Activated T-helper 1 cell treated with Interleukin-2 at 50 U/mL for 16 hours (primary cell): Measurements from ENCODE around the gene CLMN.
"Not testable (repeated sequence)": the region's sequence is repeated elsewhere in the genome, so short reads cannot be mapped to it uniquely, and the experiment has no call there.

Experiments used
- DNase-seq: peaks from one replicate; pipeline ENCODE4 v3.0.0-alpha.2; 2020; ENCODE audit warnings: low read depth

Gene CLMN

DNA sequence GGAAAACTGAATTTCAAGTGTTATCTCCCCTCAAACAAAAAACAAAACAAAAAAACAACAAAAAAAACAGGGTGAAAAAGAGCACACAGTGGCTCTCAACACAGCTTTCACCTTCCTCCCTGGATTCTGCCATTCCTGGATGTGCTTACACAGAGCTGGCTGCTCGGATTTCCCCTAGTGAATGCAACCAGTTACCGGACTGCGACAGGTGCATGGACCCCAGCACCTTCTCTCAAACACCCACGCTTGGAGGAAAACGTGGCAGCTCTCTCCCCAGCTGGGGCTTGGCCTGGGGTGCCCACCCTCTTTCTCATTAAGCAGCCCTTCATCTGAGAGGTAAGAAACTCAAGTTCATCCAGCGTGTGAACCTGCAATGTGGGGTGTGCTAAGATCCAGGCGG is 128.9 kb downstream of the CLMN start:
- no peak for DNase-seq

DNA sequence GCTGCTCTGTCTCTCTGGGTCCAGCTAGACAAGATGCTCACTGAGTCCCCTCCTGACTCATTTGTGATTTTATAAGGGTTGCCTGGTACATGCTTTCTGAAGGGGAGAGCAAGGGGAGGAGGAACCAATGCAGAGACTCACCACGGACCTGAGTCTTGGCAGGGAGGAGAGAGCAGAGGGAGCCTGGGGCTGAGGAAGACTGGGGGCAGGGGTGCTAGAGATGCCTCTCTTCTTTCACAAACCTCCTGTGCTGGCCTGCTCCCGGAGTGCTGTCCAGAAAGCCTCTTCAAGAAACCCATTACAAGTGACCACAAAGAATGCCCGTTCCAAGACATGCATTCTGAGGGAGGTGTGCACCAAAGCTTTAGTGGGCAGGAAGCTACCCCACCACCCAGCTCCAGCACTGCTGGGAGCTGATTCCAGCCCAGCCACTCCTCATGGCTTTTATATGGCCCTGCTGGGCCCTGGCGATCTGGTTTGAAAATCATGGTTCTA is 129.3 kb downstream of the CLMN start:
- no peak for DNase-seq

DNA sequence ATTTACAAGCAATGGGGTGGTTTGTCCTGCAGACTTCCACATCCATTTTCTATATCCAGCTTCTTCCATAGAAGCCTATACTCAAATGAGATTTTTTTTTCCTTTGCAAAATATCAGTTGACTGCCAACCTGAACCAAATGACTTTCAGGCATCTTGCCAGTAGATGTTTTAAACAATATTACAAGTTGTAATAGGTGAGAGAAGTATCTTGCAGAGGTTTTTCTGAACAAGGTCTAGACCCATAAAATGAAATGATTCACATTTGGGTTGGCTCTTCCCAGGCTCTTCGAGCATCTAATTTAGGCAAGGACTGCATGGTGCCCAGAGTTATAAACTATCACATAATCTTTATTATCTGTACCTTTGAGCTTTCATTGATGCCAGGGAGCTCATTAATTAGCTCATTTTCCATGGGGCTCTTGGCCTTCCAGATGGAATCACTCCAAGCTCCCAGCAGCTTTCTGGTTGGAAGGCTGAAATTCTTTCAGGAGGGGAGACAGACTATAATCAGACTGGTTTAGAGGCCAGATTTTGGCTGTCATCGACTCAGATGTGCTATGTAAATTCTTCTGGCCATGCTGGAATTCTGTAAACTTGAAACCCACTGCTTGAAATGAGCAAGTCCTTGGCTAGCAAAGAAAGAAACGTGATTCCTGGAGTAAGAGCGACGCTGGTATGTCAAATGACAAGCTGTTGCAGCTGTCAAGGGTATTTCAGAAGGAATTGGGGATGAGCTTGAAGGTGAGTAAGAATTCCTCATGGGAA is 130.2 kb downstream of the CLMN start:
- no peak for DNase-seq

DNA sequence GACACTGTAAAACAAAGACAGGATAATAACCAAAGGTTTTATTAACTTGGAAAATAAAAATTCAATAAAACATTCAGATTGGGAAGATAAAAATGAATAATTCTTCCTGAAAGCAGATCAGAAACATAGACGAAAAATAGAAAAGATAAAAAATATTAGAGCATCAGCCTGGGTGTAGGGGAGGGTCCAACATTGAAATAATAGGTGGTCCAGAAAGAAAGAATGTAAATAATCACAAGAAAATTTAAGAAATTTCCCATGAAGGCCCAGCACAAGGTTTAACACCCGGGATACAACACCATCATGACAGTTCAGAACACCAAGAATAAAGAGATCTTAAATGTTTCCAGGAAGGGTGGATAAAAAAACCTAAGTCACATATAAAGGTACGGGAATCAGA is 131.3 kb downstream of the CLMN start:
- no peak for DNase-seq

DNA sequence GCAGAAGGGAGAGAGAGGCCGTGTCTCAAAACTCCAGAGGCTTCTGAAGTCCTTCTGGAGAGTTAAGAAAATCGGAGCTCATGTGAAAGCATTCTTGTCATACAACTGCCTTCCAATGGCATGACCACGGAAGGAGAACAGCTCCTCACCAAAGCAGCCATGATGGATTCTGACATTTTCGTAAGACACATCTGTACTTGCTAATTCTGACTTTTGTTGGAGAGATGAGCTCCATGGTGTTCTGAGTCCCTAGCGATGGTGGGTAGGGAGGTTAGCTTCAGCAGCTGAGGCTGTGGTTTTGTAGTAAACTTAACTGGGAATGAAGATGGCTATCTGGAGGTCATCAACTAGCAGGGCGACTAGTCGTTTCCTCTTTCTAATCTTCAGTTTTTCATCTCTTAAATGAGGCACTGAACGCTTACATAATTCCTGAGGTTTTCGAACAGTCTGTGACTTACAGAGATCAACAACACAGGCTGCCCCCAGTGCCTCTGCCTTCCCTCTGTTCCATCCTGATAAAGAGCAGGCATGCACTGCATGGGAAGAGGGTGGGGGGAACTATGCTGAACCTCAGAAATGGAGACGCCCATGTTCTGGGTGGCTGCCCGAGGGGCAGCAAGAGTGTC is 133.8 kb downstream of the CLMN start:
- no peak for DNase-seq

DNA sequence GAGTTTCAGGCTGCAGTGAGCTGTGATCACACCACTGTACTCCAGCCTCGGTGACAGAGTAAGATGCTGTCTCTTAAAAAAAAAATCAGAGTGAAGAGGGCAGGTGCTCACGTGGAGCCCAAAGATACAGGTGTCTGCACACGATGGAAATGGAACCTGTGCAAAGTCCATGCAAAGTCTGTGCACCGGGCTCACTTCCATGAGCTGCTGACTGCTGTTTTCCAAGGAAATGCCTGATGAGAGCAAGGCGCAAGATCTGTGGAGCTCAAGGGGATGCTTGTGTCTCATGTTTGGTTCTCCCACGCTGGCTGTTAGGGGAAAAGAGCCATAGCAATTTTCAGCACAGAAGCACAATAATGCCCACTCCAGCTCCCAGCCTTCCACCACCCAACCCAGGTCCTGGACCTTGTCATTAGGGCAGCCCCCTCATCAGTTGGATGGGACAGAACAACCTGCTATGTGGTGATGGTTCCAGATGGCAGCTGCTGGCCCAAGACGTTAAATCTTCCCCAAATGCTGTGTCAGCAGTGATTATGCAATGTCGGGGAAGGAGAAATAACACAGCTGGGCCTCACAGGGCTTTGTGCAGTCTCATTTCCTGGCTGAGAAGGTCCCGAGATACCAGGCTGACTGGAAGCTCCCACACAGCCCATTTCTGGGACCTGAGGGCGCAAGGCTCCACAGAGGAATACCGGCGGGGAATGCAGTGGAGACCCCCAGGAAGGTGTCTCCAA is 134.5 kb downstream of the CLMN start:
- no peak for DNase-seq

DNA sequence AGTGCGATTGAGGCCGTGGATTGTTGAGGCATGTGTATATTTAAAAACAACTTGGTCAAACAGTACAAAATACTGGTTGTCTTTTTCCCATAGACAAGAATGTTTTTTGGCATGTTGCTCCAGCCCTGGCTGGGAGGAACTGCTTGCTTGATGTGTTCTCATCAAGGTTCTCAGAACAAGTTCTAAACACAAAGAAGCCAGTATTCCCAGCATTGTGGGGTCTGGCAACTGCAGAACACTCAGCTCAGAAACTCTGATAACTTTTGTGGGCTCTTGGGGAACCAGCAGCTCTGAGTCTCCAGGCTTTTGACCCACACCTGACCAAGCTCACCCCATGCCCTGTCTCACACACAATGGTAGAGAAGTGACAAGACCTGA is 135.3 kb downstream of the CLMN start:
- no peak for DNase-seq

DNA sequence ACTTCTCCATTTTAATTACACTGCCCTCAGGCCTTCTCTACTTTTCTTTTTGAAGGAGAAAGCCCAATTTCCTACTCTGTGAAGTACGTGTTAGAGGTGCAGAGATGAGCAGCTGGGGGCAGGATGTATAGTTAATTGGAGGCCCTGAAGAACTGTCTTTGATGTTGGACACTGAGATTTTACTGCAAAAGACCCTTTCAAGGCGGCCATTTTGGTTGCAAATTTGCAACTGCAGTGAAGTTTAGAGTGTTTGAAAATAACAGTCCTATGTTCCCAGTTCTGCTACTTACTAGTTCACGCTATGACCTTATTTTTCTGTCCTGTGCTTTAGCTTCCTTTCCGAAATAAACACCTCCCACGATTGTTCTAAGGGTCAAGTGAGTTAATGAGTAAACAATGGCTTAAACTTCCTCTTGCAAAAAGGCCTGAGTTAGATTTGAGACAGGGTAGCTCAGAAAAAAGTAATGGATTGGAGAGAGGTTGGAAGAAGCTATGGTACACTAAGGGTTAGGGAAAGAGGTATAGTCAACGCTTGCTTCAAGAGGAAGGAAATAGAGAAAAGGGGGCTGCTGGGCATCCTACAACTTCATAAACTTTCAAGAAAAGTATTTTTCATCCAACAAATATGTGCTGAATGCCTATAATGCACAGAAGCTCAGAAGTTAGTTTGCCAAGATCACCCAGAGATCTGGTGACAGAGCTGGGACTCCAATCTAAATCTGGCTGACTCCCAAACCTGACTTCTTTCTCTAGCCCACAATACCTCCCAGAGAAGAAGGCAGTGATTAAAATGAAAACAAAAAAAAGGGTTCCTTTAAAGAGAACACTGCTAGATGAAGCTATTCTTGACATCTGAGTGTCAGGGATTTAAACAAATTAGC is 135.9 kb downstream of the CLMN start:
- no peak for DNase-seq

DNA sequence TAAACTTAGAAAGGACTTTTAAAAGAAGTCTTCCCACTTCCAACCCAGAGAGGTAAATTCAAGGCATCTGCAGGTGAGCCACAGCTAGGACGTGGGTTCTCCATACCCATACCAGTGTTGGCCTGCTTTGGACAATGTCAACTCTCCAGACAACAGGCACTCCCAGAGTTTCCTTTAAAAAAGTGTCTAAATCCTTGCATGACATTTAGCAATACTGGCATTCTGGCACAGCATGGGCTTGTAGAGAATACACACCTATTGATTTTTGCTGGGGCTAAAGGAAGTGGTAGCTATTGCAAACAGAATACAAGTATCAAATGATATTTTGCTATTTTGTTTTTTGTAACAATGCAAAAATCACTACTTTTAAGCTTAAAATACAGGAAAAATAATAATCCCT is 136.6 kb downstream of the CLMN start:
- DNase-seq: no peak

DNA sequence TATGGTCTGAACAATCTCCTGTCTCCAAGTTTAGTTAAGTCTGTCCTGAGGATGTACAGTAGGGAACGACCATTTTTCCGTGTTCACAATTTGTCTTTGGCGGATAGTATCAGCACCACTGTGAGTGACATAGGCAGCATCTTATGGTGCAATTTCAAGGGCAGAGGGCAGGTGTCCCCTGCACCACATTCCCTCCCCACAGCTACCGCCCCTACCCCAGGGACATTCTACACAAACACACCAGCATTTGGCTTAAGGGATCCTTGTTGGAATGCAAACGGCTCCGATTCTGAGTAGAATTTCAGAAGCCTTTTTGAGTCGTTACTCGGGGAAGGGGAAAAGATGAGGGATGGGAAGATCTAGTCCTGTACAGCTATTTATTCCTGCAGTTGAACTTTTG is 137.3 kb downstream of the CLMN start:
- no peak for DNase-seq

DNA sequence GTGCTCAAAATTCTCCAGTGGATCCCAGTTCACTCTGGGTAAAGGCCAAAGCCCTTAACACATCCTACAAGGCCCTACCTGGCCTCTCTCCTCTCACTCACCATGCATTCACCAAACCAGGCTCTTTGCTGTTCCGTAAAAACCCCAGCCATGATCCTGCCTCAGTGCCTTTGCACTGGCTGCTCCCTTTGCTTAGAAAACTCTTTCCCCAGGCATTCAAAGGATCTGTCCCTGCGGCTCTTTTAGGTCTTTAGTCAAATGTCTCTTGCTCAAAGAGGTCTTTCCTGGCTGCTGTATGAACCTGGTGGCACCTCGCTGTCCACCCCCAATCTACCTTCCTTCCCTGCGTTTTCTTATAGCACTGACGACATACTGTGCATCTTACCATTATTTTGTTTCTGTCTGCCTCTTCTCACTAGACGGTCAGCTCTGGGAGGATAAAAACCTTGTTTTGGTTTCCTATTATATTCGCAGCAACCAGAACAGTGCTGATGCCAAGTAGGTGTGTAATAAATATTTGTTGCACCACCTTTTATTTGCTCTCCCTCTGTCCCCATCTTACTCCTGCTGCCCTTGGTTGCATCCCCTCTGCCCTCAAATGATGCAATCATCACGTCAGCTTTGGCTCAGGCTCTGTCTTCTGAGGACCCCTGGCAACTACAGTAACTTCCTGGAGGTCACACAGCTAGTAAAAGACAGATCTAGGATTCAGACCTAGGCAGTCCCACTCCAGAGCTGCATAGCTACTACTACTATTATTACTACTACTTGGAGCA is 138.6 kb downstream of the CLMN start:
- no peak for DNase-seq

DNA sequence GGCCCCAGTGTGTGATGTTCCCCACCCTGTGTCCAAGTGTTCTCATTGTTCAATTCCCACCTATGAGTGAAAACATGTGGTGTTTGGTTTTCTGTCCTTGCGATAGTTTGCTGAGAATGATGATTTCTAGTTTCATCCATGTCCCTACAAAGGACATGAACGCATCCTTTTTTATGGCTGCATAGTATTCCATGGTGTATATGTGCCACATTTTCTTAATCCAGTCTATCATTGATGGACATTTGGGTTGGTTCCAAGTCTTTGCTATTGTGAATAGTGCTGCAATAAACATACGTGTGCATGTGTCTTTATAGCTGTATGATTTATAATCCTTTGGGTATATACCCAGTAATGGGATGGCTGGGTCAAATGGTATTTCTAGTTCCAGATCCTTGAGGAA is 144.0 kb downstream of the CLMN start:
- DNase-seq: not testable (repeated sequence)

DNA sequence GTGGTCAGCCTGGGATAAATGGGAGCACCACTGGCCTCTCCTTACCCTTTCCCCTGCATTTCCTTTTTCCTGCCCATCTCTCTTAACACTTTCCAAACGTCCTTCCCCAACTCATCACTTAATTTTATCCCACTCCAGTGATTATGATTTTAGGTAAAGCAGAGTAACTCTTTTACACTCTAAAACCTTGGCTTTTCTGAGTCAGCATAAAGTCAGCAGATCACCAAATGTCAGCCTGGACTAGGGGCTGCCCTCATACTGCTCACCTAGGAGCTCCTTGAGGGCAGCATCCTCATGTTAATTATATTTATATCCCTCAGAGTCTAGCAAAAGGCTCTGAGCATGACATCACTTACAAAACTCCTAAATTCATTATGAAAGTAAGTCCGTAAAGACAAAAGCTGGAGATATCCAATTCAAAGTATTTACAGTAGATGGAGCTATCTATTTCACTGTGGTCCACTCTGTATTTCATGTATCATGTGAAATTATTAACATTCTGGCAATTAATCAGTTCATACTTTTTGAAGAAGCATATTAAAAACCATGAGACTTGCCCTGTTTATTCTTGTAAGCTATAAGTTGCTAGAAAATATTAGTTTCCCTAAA is 145.4 kb downstream of the CLMN start:
- DNase-seq: no peak

DNA sequence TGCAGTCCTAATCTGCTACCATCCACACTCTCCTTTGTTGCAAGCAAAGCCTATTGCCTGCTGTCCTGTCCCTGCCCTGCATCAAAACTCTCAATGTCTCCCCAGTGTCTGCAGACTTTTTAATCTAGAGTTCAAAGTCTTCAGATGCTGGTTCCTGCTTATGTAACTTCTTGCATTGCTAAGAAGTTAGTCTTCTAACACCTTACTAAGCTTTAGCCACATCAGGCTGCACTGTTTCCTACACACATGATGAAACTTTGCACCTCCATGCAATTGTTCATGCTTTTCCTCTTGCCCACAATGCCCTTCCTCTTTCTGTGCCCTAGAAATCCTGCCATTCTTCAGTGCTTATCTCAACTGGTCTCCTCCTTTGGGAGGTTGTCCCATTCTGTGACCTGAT is 146.2 kb downstream of the CLMN start:
- no peak for DNase-seq

DNA sequence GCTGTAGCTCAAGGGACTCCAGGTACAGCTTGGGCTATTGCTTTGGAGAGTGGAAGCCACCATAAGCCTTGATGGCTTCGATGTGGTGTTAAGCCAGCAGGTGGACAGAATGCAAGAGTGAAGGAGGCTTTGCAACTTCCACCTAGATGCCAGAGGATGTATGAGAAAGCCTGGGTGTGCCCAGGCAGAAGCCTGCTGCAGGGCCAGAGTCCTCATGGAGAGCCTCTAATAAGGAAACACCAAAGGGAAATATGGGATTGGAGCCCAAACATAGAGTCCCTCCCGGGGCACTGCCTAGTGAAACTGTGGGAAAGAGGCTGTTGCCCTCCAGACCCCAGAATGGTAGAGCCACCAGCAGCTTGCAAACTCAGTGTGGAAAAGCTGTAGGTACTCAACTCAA is 152.5 kb downstream of the CLMN start:
- DNase-seq: no peak

DNA sequence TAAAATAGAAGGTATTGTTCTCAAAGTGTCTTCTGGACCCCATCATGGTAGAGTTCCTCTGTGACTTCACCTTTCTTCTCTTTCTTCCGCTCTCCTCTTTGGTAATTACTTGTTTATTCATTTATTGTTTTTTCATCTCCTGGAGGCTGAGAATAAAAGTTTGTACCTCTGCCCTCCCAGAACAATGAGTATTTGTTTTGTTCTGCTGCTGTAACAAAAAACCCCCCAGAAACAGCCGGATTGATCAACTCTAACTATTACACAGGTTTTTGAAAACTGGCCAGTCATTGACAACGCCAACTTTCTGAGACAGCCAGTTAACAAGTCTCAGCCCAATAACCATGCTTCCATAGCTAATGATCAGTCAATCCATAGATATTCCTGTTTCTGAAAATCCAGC is 154.2 kb downstream of the CLMN start:
- DNase-seq: no peak

DNA sequence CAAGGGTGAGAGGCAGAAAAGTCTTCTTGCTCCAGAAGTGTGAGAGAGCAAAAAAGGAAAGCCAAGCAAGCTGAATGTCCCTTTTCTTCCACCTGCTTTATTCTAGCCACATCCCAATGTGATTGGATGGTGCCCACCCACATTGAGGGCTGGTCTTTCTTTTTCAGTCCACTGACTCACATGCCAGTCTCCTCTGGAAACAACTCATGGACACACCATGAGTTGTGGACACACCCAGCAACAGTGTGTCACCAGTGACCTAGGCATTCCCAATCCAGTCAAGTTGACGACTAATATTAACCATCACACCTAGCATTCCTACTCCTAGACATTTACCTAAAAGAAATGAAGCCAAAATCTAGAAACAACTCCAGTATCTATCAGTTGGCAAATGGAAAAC is 155.2 kb downstream of the CLMN start:
- no peak for DNase-seq

DNA sequence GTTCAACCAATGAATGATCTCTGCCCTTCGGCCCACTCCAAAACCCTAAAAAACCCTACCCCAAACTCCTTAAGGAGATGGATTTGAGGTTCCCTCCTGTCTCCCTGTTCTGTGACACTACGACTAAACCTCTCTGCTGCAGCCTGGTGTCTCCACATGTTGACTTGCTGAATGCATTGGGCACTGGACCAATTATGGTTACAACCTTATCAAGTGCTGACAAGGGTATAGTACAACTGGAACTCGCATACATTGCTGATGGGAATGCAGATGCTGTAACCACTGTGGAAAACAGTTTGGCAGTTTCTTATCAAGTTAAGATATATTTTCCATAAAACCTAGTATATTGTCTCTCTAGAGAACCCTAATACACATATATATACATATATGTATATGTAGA is 156.0 kb downstream of the CLMN start:
- DNase-seq: no peak

DNA sequence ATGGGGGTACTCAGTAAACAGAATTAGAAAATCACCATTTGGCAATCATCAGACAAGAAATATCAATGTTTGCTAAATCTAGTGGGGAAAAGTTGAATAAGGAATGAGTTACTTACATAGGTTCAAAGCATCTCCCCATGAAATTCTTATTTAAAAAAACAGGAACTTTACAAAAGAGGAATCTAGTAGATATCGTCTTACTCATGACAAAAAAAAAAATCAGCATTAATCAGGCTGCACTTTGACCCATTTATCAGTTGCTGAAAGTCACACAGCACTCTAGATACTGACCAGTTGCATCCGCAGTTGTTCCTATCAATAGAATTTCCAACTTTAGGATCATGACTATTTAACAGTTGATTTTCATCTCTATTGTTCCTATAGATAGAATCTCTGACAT is 156.6 kb downstream of the CLMN start:
- no peak for DNase-seq

DNA sequence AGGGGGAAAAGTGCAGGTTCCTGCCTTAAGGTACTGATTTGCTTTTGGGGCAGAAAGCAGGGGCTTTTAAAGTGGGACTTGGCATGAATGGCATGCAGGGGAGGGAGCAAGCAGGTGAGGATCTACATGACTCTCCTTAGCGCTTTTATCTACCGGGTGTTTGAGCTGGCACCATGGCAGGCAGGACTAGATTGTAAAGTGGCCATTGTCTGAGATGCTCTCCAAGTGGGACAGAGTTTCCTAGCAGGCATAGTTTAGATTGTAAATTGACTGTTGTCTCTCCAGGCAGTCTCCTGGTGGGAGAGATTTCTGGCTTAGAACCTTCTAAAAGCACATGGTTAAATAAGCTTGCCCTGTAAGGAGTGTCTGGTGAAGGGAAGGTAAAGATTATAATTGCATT is 157.1 kb downstream of the CLMN start:
- DNase-seq: no peak
